NCI-H1105 treated with DMSO at 0.1 percent for 48 hours (cell line): Measurements from ENCODE around the gene DMRTA1.
"Not testable (repeated sequence)": the region's sequence is repeated elsewhere in the genome, so short reads cannot be mapped to it uniquely, and the experiment has no call there.

ENCODE experiments used
- DNase-seq: peaks from one replicate; lab custom pipeline; 2025; lab: John Stamatoyannopoulos, UW

Gene DMRTA1

GRCh38 chr9:22457448-22457847, 10.8 kb downstream of the DMRTA1 start:
- peak; percentile 47 for DNase-seq

GRCh38 chr9:22463205-22463604, 16.6 kb downstream of the DMRTA1 start:
- DNase-seq, result no peak

GRCh38 chr9:22469928-22470544, 23.4 kb downstream of the DMRTA1 start:
- DNase-seq, result peak; percentile 46

- DNase-seq, result no peak
Observed at GRCh38 chr9:22481566-22481965, 34.9 kb downstream of the DMRTA1 start.

GRCh38 chr9:22483528-22484070, 37.0 kb downstream of the DMRTA1 start:
- DNase-seq, result peak; percentile 20

GRCh38 chr9:22496197-22496596, 49.6 kb downstream of the DMRTA1 start:
- DNase-seq, result not testable (repeated sequence)
